Osteoblast (primary cell): ENCODE measurements around the gene AP5S1. TPM values are rescaled to one million over a fixed set of nuclear protein-coding genes. Genes with fewer than 3 reads are reported as not detected.

ENCODE experiments used
- DNase-seq: peaks from one replicate; pipeline ENCODE4 v3.0.0; 2011; ENCODE audit warnings: low spot score, mixed read lengths; ENCODE audit not compliant: insufficient read length; ENCODE audit errors: missing footprints
- H2AFZ ChIP-seq: 2 replicates; pipeline ENCODE4 v1.6.0; 2011; ENCODE audit warnings: mild to moderate bottlenecking, low read length
- H3K27ac ChIP-seq: 2 replicates; pipeline ENCODE4 v1.5.1; 2011; ENCODE audit warnings: mild to moderate bottlenecking, low read depth, low read length, moderate library complexity
- H3K27me3 ChIP-seq: 2 replicates; pipeline ENCODE4 v1.6.0; 2012; ENCODE audit warnings: mild to moderate bottlenecking, control low read depth, inconsistent platforms, low read length, moderate library complexity; ENCODE audit not compliant: insufficient read depth
- H3K36me3 ChIP-seq: 2 replicates; pipeline ENCODE4 v1.5.1; 2011; ENCODE audit warnings: mild to moderate bottlenecking, low read length, control low read depth, moderate library complexity; ENCODE audit not compliant: insufficient read depth
- H3K4me1 ChIP-seq: 2 replicates; pipeline ENCODE4 v1.5.1; 2011; ENCODE audit warnings: mild to moderate bottlenecking, low read length, control low read depth, moderate library complexity; ENCODE audit not compliant: insufficient read depth
- H3K4me2 ChIP-seq: 2 replicates; pipeline ENCODE4 v1.6.0; 2011; ENCODE audit warnings: mild to moderate bottlenecking, low read length; ENCODE audit not compliant: insufficient read depth
- H3K4me3 ChIP-seq: fragments of 200-600 bp; sonication (generic); 3 replicates; pipeline ENCODE4 v1.5.1; 2012; ENCODE audit warnings: mild to moderate bottlenecking, low read length, inconsistent platforms; ENCODE audit not compliant: insufficient read depth
- H3K79me2 ChIP-seq: 2 replicates; pipeline ENCODE4 v1.6.0; 2012; ENCODE audit warnings: mild to moderate bottlenecking, low read length, control low read depth, inconsistent platforms; ENCODE audit not compliant: insufficient read depth
- H3K9me3 ChIP-seq: 2 replicates; pipeline ENCODE4 v1.5.1; 2011; ENCODE audit warnings: low read depth, low read length, control low read depth
- H4K20me1 ChIP-seq: 2 replicates; pipeline ENCODE4 v1.6.0; 2012; ENCODE audit warnings: mild to moderate bottlenecking, low read length, control low read depth; ENCODE audit not compliant: insufficient read depth
- total RNA-seq: library from RNA; depleted of rRNA; stranded (reverse); fragments of >200 nt; gene quantifications from 2 replicates; pipeline ENCODE4 v1.2.3, GENCODE V29; 2012
- TF ChIP-seq, protein P1 (sequence below): IDR thresholded peaks from 2 replicates; pipeline ENCODE4 v1.5.1; 2011; ENCODE audit warnings: mild to moderate bottlenecking, low read depth, low read length, moderate library complexity; ENCODE audit errors: extremely low read depth

Gene AP5S1
- total RNA-seq, 1 donor, result 25.3 TPM

DNA sequence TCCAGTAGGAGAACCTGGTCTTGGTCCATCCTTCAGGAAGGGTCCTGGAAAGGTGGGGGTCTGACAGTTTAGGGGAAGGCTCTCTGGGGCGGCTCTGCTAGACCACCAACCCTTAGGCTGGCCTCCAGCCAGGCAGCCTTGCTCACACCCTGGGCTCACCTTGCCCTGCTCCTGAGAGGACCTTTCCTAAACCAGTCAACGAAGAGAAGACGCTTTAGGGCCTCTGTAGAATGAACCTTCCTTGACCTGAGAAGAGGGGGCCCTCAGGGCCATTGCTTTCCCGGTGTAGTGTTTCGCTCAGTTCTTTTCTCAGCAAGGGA is 23.2 kb upstream of the AP5S1 start:
- H3K4me3 ChIP-seq, result peak overlapping the region; percentile 90
- H3K79me2 ChIP-seq, result peaks cover 53% of the 10 kb centered on the region
- no peak overlapping the region for H2AFZ ChIP-seq
- no peaks in the 10 kb centered on the region for H3K27me3 ChIP-seq
- TF ChIP-seq, protein P1, sequence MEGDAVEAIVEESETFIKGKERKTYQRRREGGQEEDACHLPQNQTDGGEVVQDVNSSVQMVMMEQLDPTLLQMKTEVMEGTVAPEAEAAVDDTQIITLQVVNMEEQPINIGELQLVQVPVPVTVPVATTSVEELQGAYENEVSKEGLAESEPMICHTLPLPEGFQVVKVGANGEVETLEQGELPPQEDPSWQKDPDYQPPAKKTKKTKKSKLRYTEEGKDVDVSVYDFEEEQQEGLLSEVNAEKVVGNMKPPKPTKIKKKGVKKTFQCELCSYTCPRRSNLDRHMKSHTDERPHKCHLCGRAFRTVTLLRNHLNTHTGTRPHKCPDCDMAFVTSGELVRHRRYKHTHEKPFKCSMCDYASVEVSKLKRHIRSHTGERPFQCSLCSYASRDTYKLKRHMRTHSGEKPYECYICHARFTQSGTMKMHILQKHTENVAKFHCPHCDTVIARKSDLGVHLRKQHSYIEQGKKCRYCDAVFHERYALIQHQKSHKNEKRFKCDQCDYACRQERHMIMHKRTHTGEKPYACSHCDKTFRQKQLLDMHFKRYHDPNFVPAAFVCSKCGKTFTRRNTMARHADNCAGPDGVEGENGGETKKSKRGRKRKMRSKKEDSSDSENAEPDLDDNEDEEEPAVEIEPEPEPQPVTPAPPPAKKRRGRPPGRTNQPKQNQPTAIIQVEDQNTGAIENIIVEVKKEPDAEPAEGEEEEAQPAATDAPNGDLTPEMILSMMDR, result no peak
- H3K36me3 ChIP-seq, result peaks cover 41% of the 10 kb centered on the region
- H3K4me2 ChIP-seq, result peak overlapping the region; percentile 89
- H3K4me1 ChIP-seq, result peaks cover 27% of the 10 kb centered on the region
- peaks cover 10% of the 10 kb centered on the region for H4K20me1 ChIP-seq
- peak overlapping the region; percentile 63 for H3K27ac ChIP-seq
- no peaks in the 10 kb centered on the region for H3K9me3 ChIP-seq
- DNase-seq, result no peak

DNA sequence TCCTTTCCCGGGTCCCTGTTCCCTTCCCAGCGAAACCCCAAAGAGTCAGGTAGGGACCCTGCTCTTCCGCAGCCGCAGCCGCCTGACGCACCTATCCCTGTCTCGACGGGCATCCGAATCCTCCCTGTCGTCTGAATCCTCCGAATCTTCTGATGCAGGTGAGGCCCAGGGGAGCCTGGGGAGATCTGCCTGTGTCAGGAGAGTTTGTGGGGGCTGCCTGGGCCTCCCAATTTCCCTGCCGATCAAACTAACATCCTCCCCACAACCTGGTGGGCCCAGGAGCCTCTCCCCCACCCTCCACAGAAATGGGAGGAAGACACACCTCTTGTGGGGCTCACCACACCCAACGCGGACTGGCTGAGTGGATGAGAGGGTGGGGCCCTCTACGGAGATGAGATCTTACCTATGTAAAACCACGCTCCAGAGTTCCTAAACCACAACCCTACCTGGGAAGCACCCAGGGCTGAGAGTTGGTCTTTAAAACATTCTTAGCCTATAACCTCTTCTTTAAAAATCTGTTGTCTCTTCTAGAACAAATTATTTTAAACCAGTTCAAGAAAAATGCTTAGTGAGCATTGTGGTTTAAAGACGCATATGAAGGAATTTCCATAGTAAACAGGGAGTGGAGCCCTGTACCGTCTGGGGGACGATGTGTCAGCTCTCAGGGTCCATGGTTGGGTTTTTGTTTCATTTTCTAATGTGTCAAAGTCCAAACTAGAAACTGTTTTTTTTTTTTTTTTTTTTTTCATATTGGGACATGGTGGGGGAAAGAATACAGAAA is 22.6 kb upstream of the AP5S1 start:
- peak overlapping the region; percentile 63 for H3K27ac ChIP-seq
- H2AFZ ChIP-seq, result no peak overlapping the region
- TF ChIP-seq, protein P1, result no peak
- no peaks in the 10 kb centered on the region for H3K27me3 ChIP-seq
- peaks cover 27% of the 10 kb centered on the region for H3K4me1 ChIP-seq
- no peaks in the 10 kb centered on the region for H3K9me3 ChIP-seq
- H4K20me1 ChIP-seq, result peaks cover 10% of the 10 kb centered on the region
- DNase-seq, result peak; percentile 91
- H3K79me2 ChIP-seq, result peaks cover 53% of the 10 kb centered on the region
- H3K36me3 ChIP-seq, result peaks cover 47% of the 10 kb centered on the region
- H3K4me2 ChIP-seq, result peak overlapping the region; percentile 89
- peak overlapping the region; percentile 90 for H3K4me3 ChIP-seq

DNA sequence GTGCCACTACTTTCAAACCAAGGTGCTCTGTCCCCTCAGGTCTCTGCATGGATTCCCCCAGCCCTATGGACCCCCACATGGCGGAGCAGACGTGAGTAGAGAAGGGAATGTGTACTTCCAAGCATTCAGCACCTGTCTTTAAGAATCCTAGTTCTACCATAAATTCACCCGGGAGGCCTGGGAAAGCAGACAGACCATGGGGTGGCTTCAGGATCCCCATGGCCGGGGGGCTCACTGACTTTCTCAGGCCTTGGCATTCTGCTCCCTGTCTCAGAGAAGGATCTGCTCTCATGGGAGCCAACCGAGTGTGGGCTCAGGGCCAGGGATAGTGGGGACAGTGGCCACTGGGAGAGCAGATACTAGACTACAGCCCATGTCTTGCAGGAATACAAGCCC is 22.0 kb upstream of the AP5S1 start:
- peak overlapping the region; percentile 90 for H3K4me3 ChIP-seq
- TF ChIP-seq, protein P1, result no peak
- H3K36me3 ChIP-seq, result peaks cover 52% of the 10 kb centered on the region
- no peak overlapping the region for H2AFZ ChIP-seq
- H3K4me2 ChIP-seq, result peak overlapping the region; percentile 89
- no peaks in the 10 kb centered on the region for H3K27me3 ChIP-seq
- H3K4me1 ChIP-seq, result peaks cover 27% of the 10 kb centered on the region
- no peak for DNase-seq
- H3K9me3 ChIP-seq, result no peaks in the 10 kb centered on the region
- H3K79me2 ChIP-seq, result peaks cover 53% of the 10 kb centered on the region
- H3K27ac ChIP-seq, result peak overlapping the region; percentile 63
- peaks cover 10% of the 10 kb centered on the region for H4K20me1 ChIP-seq

DNA sequence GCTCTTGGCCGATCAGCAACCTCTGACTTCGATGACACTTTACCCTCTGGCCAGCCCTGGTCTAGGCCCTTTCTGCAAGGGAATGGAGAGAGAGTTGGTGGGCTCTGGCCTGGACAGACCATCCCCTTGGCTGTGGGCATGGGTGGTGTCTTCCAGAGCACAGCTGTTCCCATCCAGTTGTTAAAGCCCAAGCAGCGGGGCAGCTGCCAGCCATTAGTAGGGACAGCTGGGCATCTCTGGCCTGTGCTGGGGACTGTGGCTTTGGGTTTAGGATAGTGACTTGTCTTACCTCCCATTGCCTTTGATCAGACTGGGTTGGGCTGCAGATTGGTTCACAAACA is 21.5 kb upstream of the AP5S1 start:
- Histone ChIP-seq H2AFZ (no peak overlapping the region), H3K9me3 (no peaks in the 10 kb centered on the region), H3K4me2 (peak overlapping the region; percentile 36), H3K4me3 (no peak overlapping the region), H3K79me2 (peaks cover 53% of the 10 kb centered on the region), H3K4me1 (peaks cover 27% of the 10 kb centered on the region), H3K36me3 (peaks cover 57% of the 10 kb centered on the region), H3K27ac (peak overlapping the region; percentile 33), H3K27me3 (no peaks in the 10 kb centered on the region), H4K20me1 (peaks cover 10% of the 10 kb centered on the region)
- TF ChIP-seq, protein P1, result no peak
- no peak for DNase-seq
